Measurements from ENCODE around the gene NFIB. TPM values are rescaled to one million over a fixed set of nuclear protein-coding genes. Genes with fewer than 3 reads are reported as not detected.

The NFIB gene
- polyA plus RNA-seq, 1 donor (not counting 4 experiments of a cell fraction or from before 2014, with no cell fraction given) = 8.9 TPM

GRCh38 chr9:14293801-14294200 is 20.1 kb downstream of the NFIB start:
- no peaks in the 10 kb centered on the region for H3K36me3 ChIP-seq (ENCODE audit: control insufficient read depth in 2 of 2, extremely low read depth in 1 of 2, insufficient read depth in 2 of 2, low read length in 2 of 2)
- peaks cover 67% of the 10 kb centered on the region for H3K79me2 ChIP-seq (ENCODE audit: control insufficient read depth, insufficient read depth, low read length)
- no peak overlapping the region for H3K9ac ChIP-seq (ENCODE audit: control insufficient read depth, extremely low read depth, insufficient read depth, low read length)
- no peaks in the 10 kb centered on the region for H3K27me3 ChIP-seq (ENCODE audit: control insufficient read depth, extremely low read depth, insufficient read depth, low read length)
- no peaks in the 10 kb centered on the region for H3K9me1 ChIP-seq (ENCODE audit: control insufficient read depth, extremely low read depth, insufficient read depth, low read length)
- H3K4me1 ChIP-seq (ENCODE audit: control insufficient read depth, extremely low read depth, insufficient read depth, low read length) = peaks cover 17% of the 10 kb centered on the region
- dilution Hi-C loops (cut with MboI; ENCODE audit: extremely low pct_ligation_motif_present, low sequenced_read_pairs) = no loop called here
- H2AFZ ChIP-seq (ENCODE audit: control insufficient read depth, low read length) = no peak overlapping the region
- peaks cover 3% of the 10 kb centered on the region for H4K20me1 ChIP-seq (ENCODE audit: control insufficient read depth, extremely low read depth, insufficient read depth, low read length)
- H3K4me2 ChIP-seq (ENCODE audit: control insufficient read depth, extremely low read depth, insufficient read depth, low read depth, low read length) = no peak overlapping the region
- TF ChIP-seq EZH2 (IDR thresholded peaks at IDR 0.05; ENCODE audit: low read length) = no peak
- TF ChIP-seq, protein P1, sequence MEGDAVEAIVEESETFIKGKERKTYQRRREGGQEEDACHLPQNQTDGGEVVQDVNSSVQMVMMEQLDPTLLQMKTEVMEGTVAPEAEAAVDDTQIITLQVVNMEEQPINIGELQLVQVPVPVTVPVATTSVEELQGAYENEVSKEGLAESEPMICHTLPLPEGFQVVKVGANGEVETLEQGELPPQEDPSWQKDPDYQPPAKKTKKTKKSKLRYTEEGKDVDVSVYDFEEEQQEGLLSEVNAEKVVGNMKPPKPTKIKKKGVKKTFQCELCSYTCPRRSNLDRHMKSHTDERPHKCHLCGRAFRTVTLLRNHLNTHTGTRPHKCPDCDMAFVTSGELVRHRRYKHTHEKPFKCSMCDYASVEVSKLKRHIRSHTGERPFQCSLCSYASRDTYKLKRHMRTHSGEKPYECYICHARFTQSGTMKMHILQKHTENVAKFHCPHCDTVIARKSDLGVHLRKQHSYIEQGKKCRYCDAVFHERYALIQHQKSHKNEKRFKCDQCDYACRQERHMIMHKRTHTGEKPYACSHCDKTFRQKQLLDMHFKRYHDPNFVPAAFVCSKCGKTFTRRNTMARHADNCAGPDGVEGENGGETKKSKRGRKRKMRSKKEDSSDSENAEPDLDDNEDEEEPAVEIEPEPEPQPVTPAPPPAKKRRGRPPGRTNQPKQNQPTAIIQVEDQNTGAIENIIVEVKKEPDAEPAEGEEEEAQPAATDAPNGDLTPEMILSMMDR (optimal IDR thresholded peaks at IDR 0.05 in 1 of 3, IDR thresholded peaks at IDR 0.05 in 1 of 3, conservative IDR thresholded peaks at IDR 0.05 in 1 of 3; ENCODE audit: extremely low read depth in 1 of 3, insufficient read depth in 2 of 3, low read length in 3 of 3) = no peak
- no peak overlapping the region for H3K4me3 ChIP-seq (ENCODE audit: control insufficient read depth in 2 of 3, extremely low read depth in 1 of 3, insufficient read depth in 2 of 3, low read depth in 1 of 3, low read length in 3 of 3)
- no peaks in the 10 kb centered on the region for H3K9me3 ChIP-seq (ENCODE audit: control insufficient read depth, low read depth, low read length)
- no peak overlapping the region for H3K27ac ChIP-seq (ENCODE audit: control insufficient read depth, insufficient read depth, low read length)
- DNase-seq (ENCODE audit: low read depth, low spot score) (no peak), FAIRE-seq (no peak)

DNA sequence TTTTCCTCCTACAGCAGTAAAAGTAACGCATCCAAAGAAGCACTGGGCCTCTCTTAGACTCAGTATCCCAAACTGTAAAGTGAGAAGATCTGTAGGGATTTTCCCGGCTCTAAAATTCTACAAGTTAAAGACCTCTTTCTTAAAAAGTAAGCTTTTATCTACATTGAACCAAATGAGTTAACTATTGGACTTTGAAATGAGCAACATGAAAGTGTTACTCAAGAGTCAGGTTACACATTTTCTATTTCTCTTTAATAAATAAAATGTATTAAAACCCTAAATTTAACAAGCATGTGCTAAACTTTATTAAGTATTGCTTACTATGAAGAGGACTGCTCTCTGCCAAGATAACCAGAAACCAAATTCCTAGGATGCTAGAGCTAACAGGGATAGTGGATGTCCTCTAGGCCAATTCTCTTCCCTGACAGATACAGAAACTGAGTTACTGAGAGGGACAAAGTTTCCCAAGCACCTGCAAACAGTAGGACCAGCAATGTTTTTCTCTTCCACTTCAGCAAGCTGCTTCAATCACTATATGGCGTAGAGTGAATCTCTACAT is 21.7 kb downstream of the NFIB start:
- Histone ChIP-seq H2AFZ (ENCODE audit: control insufficient read depth, low read length) (no peak overlapping the region), H3K9ac (ENCODE audit: control insufficient read depth, extremely low read depth, insufficient read depth, low read length) (no peak overlapping the region), H3K27me3 (ENCODE audit: control insufficient read depth, extremely low read depth, insufficient read depth, low read length) (no peaks in the 10 kb centered on the region), H3K9me1 (ENCODE audit: control insufficient read depth, extremely low read depth, insufficient read depth, low read length) (no peaks in the 10 kb centered on the region), H3K36me3 (ENCODE audit: control insufficient read depth in 2 of 2, extremely low read depth in 1 of 2, insufficient read depth in 2 of 2, low read length in 2 of 2) (no peaks in the 10 kb centered on the region), H3K4me1 (ENCODE audit: control insufficient read depth, extremely low read depth, insufficient read depth, low read length) (peaks cover 10% of the 10 kb centered on the region), H3K4me2 (ENCODE audit: control insufficient read depth, extremely low read depth, insufficient read depth, low read depth, low read length) (no peak overlapping the region), H3K4me3 (ENCODE audit: control insufficient read depth in 2 of 3, extremely low read depth in 1 of 3, insufficient read depth in 2 of 3, low read depth in 1 of 3, low read length in 3 of 3) (no peak overlapping the region), H3K9me3 (ENCODE audit: control insufficient read depth, low read depth, low read length) (no peaks in the 10 kb centered on the region), H3K27ac (ENCODE audit: control insufficient read depth, insufficient read depth, low read length) (no peak overlapping the region), H4K20me1 (ENCODE audit: control insufficient read depth, extremely low read depth, insufficient read depth, low read length) (no peaks in the 10 kb centered on the region), H3K79me2 (ENCODE audit: control insufficient read depth, insufficient read depth, low read length) (peaks cover 63% of the 10 kb centered on the region)
- FAIRE-seq (peak; percentile 26), DNase-seq (ENCODE audit: low read depth, low spot score) (no peak)
- dilution Hi-C loops (cut with MboI; ENCODE audit: extremely low pct_ligation_motif_present, low sequenced_read_pairs) = no loop called here
- TF ChIP-seq, protein P1 (optimal IDR thresholded peaks at IDR 0.05 in 1 of 3, IDR thresholded peaks at IDR 0.05 in 1 of 3, conservative IDR thresholded peaks at IDR 0.05 in 1 of 3; ENCODE audit: extremely low read depth in 1 of 3, insufficient read depth in 2 of 3, low read length in 3 of 3) = no peak
- TF ChIP-seq EZH2 (IDR thresholded peaks at IDR 0.05; ENCODE audit: low read length) = no peak

All from keratinocyte (primary cell).